GM18858 (cell line): ENCODE results near the gene AXIN1.
"Not testable (repeated sequence)": the region's sequence is repeated elsewhere in the genome, so short reads cannot be mapped to it uniquely, and the experiment has no call there.

ENCODE experiments used
- ATAC-seq: cut with Tn5 transposase; IDR thresholded peaks from one replicate; pipeline ENCODE4 v1.9.1; 2021; ENCODE audit not compliant: unreplicated experiment

The AXIN1 gene

DNA sequence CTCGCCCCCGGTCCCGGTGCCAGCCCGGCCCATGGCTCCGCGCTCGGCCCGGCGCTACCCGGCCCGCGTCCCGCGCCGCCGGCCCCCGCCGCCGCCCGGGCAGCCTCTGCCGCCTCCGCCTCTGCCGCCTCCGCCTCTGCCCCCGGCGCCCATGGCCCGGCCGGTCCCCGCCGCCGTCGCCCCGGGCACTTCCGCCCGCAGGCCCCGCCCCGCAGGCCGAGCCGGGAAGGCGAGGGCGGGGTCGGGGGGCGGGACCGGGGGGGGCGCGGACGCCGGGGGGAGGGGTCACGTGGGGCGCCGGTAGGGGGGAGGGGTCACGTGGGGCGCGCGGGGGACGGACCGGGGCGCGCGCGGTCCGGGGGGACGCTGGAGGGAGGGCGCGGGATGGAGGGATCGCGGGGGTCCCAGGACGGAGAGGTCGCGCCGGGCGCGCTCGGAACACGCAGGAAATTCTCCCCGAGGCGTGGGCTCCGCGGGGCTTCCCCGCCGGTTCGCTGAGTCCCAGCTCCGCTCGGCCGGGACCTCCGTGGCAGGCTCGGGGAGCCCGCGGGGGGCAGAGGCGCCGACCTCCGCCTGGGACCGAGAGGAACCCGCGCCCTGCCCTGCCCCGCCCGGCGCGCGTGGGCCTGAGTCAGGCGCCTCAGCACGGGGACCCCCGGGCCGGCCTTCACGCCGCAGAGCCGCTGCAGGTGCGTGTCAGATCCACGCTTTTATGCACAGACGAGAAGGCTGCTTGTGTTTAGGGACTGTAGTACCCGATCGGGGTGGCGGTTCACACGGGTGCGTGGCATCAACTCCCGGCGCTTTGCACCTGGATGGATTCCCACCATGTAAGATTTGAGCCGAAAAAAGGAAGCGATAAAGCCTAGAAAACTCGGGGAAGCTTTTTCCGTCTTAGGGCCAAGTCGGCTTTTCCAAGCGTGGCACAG lies 29.5 kb upstream of the AXIN1 start, which contains the start of gene PGAP6:
PGAP6 (minus strand) TSS at position 190 of the 929 bp plus-strand sequence; CDS start at position 33, 157 bp downstream.
- ATAC-seq: no peak

- ATAC-seq: no peak
These were observed 28.7 kb upstream of the AXIN1 start for GRCh38 chr16:381012-381788.

DNA sequence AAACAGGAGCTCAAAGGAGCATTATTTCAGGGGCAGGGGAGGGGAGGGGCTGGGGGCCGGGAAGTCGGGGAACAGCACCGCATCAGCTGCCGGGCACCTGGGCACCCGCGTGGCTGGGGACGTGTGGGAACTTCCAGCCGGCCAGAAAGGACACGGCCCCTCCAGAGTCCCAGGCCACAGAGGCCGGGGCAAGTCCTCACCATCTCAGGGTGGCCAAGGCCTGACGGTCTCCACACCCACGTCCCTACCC lies 28.2 kb upstream of the AXIN1 start:
- ATAC-seq: no peak

DNA sequence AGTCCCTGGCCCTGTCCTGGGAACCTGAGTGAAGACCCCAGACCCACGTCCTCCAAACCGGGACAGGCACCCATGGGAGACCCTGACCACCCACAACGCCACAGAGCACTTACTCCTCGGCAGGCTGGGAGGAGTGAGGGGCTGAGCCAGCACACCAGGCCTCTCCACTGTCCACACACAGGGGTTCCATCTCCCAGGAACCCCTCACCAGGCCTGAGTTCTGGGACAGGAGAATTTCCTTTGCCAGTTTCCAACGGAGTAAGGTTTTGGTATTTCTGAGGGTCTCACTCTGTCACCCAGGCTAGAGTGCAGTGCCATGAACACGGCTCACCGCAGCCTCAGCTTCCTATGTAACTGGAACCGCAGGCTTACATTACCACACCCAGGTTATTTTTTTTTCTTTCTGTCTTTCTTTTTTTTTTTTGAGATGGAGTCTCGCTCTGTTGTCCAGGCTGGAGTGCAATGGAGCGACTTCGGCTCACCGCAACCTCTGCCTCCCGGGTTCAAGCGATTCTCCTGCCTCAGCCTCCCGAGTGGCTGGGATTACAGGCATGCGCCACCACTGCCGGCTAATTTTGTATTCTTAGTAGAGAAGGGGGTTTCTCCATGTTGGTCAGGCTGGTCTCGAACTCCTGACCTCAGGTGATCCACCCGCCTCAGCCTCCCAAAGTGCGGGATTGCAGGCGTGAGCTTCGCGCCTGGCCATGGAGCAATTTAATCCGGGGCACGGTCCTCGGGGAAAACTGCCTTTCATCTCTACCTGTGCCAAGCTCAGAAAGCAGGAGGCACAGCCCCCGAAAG lies 27.6 kb upstream of the AXIN1 start:
- no peak for ATAC-seq

- no peak for ATAC-seq
These were observed 26.8 kb upstream of the AXIN1 start for GRCh38 chr16:379183-379960.

DNA sequence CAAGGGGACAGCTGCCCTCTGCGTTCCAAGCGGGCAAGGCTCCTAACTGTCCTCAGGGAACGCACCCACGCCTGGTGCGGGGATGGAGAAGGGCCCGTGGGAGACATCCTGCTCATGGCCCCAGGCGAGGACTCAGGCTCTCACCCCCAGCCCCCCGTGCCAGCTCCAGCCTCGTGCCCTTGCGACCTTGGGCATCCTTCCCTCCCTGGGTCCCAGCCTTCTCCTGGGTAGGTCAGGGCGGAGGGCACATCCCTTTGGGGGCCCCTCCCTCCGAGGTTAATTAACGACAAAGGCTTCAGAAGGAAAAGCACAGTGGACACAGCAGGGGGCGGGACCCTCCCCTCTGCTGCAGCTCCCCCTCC lies 26.3 kb upstream of the AXIN1 start:
- ATAC-seq: no peak

DNA sequence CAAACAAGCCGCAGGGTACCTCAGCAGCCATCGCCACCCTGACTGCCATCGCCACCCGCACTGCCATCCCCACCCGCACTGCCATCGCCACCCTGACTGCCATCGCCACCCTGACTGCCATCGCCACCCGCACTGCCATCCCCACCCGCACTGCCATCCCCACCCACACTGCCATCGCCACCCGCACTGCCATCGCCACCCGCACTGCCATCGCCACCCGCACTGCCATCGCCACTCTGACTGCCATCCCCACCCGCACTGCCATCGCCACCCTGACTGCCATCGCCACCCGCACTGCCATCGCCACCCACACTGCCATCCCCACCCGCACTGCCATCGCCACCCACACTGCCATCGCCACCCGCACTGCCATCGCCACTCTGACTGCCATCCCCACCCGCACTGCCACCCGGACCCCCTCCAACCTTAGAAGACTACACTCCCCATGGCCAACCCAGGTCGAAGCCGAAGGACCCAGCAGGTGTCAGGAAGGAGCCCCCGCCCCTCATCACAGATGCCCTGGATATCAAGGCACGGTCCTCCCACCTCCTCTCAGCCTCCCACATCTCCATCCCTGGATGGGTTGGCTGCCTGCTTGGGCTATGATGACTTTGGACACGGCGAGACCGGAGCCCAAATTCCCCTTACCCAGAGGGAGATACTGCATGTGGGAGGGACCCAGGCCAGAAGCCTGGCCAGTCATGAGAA lies 25.7 kb upstream of the AXIN1 start:
- ATAC-seq: not testable (repeated sequence)

GRCh38 chr16:377419-377951 lies 25.0 kb upstream of the AXIN1 start:
- no peak for ATAC-seq

DNA sequence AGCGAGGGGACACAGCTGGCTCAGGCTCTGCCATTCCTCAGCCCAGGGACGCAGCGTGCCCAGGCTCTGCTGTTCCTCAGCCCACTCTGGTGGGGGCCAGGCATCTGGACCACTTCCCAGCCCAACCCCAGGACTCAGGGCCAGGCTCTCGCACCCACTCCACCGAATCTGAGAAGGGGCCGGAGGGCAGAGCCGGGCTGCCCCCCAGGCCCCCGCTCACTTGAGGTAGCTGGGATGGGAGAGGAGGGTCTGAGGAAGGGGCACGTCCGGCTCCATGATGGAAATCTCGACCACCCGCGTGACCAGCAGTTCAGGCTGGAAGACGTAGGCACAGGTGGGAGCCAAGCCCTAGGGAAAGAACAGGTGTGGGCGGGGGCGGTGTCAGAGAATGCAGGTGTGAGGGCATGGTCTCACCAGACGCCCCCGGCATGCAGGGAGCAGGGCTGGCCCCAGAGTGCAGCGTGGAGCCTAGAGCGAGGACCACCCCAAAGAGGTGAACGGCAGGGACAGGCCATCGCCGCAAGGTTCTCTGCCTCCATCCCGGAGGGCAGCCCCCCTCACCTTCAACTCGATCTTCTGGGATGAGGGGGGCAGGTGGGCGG lies 24.4 kb upstream of the AXIN1 start:
- no peak for ATAC-seq

DNA sequence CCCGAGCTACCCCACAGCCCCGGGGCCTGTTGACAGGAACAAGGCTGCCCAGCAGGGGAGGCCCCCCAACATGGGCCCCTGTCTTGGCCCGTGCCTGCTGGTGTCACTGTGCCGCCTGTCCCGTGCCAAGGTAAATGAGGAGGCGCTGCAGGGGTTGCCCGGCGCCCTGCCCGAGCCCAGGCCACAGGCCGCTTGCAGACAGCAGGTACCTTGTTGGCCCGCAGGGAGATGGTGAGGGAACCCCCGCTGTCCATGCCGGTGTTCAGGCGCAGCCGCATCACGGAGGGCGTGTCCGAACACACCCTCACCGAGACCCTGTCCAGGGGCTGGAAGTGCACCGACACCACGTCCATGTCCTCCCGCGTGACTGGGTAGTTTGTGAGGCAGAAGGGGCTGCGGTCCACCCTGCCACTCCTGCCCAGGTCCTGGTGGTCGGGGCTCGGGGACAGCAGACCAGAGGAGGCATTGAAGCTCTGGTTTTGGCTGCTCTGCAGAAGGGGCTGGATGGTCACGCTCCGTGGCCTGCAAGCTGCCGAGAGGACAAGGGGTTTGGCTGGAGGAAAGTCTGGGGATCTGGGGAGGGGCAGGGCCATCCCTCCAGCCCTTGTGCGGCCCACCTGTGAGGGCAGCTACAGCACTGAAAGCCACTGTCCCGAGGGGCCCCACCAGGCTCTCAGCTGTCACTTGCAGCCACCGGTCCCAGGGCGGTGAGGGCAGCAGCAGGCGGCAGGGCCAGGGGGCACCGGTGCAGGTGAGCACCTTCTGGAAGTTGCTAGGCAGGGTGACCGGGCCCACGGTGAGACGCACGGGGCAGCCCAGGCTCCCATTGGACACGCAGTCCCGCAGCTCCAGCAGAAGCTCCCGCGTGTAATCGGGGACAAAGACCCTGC lies 23.6 kb upstream of the AXIN1 start:
- ATAC-seq: no peak

DNA sequence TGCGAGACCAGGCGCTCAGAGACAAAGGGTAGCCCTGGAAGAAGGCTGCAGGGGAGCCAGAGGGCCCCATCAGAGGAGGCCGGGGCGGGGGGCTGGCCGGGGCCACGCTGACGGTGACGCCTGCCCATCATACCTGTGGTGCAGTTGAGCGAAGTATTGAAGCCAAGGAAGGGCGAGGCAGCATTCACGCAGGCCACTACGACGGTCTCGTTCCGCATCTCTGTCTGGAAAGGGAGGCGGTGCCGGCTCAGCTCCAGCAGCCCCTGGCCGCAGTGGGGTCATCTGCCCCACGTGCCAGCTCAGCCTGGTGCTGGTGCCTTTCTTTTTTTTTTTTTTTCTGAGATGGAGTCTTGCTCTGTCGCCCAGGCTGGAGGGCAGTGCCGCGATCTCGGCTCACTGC lies 22.7 kb upstream of the AXIN1 start:
- ATAC-seq: no peak

DNA sequence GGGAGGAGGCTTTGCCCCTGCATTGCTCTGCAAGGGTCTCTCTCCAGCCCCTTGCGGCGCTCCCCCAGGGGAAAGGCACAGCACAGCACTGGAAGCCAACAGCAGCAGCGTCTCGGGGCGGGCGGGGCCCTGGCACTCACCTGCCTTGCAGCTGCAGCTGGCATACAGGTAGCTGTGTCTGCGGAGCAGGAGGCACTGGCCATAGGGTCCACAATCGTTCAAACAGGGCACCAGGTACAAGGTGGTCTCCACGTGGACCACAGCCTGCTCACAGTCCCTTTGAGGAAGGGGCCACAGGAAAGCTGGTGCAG lies 22.0 kb upstream of the AXIN1 start:
- no peak for ATAC-seq

GRCh38 chr16:373848-374615 lies 21.5 kb upstream of the AXIN1 start:
- no peak for ATAC-seq

DNA sequence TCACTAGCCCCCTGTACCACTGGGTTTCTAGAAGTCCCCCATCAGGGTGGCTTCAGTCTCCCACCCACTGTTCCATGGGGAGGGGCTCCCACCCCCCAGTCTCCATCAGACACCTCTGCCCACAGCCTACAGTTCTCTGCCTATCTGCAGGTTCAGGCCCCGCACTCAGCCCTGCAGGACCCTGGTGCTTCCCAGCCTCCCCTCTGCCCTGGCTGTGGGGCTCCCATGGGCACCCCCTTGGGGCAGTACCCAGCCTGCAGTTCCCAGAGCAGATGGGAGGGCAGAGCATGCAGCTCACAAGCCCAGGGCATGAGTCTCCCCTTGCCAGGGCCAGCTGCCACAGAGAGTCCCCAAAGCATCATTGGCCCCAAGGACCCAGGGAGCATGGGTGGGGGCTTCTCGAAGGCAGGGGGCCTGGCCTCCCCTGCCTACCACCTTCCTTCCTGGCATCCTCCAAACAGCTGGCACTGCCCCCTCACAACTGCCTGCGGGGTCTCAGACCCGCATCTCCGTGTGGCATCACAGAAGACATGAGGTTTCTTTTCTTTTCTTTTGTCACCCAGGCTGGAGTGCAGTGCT lies 20.6 kb upstream of the AXIN1 start:
- no peak for ATAC-seq

DNA sequence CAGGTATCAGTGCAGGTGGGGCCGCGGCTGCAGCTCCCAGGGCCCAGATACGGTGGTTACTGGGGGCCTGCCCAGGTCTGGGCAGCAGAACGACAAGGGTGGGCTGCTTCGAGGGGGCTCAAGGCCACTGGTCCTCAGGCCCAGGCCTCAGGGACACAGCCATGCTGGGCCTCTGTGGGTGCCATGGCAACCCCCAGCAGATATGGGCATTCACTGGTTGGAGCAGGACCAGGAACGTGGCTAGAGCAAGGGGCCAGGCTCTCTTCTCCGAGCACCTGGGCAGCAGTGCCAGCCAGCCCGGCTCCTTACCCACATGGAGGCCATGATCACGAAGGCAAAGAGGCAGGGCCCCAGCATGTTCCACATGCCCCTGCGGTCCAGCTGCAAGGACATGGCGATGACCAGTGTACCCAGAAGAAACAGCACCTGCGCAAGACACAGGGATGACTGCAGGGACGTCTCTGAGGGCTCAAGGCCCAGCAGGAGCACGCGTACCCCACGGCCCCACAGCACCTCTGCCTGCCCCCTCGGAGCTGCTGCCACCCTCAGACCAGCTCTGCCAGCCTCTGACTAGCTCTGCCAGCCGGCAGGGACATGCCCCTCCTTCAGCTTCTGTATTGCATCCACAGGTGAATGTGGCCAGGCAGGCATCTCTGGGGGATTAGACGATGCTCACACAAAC lies 19.9 kb upstream of the AXIN1 start:
- ATAC-seq: no peak

DNA sequence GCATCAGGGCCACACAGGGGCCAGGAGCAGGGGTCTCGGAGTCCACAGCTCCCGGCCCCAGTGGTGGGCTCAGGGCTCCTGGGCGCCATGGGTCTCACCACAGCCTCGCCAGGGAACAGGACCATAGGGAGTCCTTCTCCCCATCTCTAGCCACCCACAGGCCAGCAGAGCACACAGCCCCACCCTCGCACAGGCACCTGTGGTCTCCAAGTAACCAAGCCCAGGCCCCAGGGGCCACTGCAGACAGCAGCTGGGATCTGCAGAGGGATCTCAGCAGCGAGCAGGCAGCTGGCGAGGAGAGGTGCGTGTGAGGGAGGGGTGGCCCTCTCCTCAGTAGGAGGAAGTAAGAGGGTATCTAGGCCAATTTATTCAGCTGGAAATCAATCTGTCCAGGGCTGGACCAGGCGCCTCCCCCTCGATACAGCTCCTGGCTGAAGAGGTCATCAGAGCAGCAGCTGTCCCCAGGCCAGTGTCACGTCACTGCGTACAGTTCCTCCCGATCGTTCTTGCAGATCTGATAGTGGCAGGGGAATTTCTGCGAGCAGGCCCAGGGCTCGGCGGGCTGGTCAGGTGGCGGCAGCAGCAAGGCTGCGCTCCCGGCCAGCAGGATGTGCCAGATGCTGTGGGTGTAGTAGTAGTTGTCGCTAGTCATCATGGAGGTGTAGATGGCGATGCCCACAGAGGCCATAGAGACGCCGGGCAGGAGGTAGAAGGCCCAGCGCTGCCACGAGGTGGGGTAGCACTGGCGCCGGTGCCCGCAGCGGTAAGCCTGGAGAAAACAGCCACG lies 19.2 kb upstream of the AXIN1 start:
- no peak for ATAC-seq
